ENCODE measurements around the gene PLEKHA7. TPM values are rescaled to one million over a fixed set of nuclear protein-coding genes. Genes with fewer than 3 reads are reported as not detected.

PLEKHA7 gene
- total and polyA plus RNA-seq, 2 of the 4 experiments (the other 2 are of a cell fraction) = 0.12 TPM; not detected in 1

DNA sequence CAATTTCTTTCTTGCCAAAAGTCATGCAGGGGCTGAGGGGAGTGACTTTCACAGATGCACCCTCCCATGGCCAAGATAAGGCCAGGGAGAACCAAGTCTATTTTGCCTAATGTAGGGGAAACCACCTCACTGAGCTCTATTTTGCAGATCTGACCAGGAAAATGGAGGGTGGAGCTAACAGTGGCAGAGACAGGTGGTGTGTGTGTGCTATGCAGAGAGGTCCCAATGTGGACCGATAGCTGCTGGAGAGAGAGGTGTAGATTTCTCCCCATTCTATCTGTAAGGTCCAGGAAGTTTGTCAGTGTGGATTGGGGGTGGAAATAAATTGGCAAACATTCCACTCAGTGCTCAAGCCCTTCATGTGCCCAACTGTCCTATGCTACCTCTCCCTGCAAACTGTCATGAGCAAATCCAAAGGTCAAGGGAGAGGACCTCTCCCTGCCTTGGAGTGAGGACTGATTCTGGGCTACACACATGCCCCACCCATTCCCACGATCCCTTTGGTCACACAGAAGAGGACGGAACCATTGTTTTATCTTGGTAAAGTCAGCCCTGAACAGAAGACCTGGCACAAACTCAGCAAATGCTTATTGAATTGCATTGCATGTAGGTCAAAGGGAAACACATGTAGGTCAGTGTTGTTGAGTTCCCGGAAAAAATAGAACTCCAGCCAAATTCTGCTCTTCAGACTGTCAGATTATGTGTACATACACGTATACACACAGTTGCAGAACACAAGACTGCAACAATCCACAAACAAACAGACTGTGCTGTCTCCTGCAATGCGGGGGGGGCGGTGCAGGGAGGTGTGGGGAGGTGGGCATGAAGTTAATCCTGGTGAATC is 209.9 kb downstream of the PLEKHA7 start (continued):
- TF ChIP-seq, protein P1, sequence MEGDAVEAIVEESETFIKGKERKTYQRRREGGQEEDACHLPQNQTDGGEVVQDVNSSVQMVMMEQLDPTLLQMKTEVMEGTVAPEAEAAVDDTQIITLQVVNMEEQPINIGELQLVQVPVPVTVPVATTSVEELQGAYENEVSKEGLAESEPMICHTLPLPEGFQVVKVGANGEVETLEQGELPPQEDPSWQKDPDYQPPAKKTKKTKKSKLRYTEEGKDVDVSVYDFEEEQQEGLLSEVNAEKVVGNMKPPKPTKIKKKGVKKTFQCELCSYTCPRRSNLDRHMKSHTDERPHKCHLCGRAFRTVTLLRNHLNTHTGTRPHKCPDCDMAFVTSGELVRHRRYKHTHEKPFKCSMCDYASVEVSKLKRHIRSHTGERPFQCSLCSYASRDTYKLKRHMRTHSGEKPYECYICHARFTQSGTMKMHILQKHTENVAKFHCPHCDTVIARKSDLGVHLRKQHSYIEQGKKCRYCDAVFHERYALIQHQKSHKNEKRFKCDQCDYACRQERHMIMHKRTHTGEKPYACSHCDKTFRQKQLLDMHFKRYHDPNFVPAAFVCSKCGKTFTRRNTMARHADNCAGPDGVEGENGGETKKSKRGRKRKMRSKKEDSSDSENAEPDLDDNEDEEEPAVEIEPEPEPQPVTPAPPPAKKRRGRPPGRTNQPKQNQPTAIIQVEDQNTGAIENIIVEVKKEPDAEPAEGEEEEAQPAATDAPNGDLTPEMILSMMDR (conservative IDR thresholded peaks at IDR 0.05; ENCODE audit: low read depth, low read length) = no peak

DNA sequence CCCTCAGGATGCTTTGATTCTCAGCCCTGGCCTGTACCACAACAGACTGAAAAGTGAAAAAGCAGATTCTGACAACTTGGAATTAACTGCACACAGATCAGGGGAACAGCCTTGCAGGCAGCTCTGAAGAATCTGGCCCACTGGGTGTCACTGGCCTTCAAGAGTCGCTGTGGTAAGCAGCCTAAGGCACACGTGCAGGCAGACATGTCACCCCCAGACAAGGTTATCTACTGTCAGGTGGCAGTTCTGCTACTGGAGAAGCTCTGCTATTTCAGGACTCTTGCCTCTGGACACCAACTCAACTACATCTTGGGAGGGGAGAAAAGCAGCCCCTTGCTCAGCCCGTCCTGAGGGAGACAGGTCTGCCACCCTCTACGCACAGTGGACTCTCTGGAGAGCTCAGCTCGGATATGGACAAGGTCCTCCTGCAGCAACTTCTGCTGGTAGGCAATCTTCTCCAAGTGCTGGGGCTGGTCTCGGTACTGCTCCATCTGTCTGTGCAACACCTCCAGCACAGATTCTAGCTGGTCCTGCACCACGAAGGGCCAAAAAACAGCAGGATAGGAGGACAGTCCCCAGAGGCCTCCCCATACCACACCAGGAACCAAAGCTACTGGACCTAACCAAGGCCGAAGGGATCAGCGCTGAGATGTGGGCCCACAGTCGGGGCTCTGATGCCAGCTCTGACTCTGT is 212.8 kb downstream of the PLEKHA7 start:
- no peak overlapping the region for H2BK120ac ChIP-seq (ENCODE audit: low read depth, low read length)
- dilution Hi-C loops (cut with HindIII; ENCODE audit: low sequenced_read_pairs, unreplicated experiment) (no loop called here), intact Hi-C loops (cut with micrococcal nuclease) (no loop called here), in situ Hi-C loops (cut with MboI; ENCODE audit: low sequenced_read_pairs) (no loop called here)
- no peak overlapping the region for H2AK5ac ChIP-seq (ENCODE audit: low read depth, low read length)
- H3K27me3 ChIP-seq (ENCODE audit: control insufficient read depth, insufficient read depth, low read length) = peaks cover 9% of the 10 kb centered on the region
- no peak overlapping the region for H3K4ac ChIP-seq (ENCODE audit: low read depth, low read length)
- H2AK9ac ChIP-seq (replicated peaks; ENCODE audit: low read depth, low read length, poor library complexity) = no peak overlapping the region
- no peaks in the 10 kb centered on the region; the same call in 1 of the 2 replicates for H3K9me1 ChIP-seq (ENCODE audit: insufficient read depth, low read length)
- H3K79me1 ChIP-seq (ENCODE audit: low read depth in 1 of 2, low read length in 2 of 2) = no peaks in the 10 kb centered on the region
- no CpG with 5 or more reads among the region's 10 CpGs for WGBS, 2 experiments (ENCODE audit: extremely low coverage in 2 of 2, insufficient read length in 1 of 2)
- ATAC-seq (ENCODE audit: low read depth) (no peak), DNase-seq (no peak)
- no peak overlapping the region for H2AFZ ChIP-seq (replicated peaks; ENCODE audit: low read length, poor library complexity)
- peaks cover 2% of the 10 kb centered on the region; the same call in 1 of the 2 replicates for H3K4me1 ChIP-seq (ENCODE audit: control insufficient read depth, insufficient read depth, low read length)
- H3K14ac ChIP-seq (replicated peaks; ENCODE audit: low read depth, low read length) = no peak overlapping the region
- BruUV-seq (replicated peaks) = no TSS peak
- H2BK5ac ChIP-seq (ENCODE audit: low read depth, low read length, poor library complexity, severe bottlenecking) = no peak overlapping the region
- H4K91ac ChIP-seq (ENCODE audit: insufficient read depth, low read depth, low read length) = no peak overlapping the region
- no peaks in the 10 kb centered on the region for H3K36me3 ChIP-seq (ENCODE audit: control insufficient read depth, insufficient read depth, low read length)
- no peak overlapping the region for H2BK20ac ChIP-seq (ENCODE audit: low read depth, low read length)
- no peaks in the 10 kb centered on the region for H4K20me1 ChIP-seq (ENCODE audit: insufficient read depth, low read length)
- no peak overlapping the region for H3K27ac ChIP-seq (ENCODE audit: insufficient read depth, low read length)
- no peak overlapping the region for H2BK15ac ChIP-seq (ENCODE audit: low read depth, low read length)
- no peaks in the 10 kb centered on the region for H3K9me3 ChIP-seq (ENCODE audit: control insufficient read depth, insufficient read depth, low read length)
- CTCF ChIA-PET = interaction anchor here (0.5 to 0.6 kb wide), 2 partner anchors 423 to 614 kb away, joined by 3 to 4 read pairs; no protein-coding TSS in a partner anchor
- no peak overlapping the region for H3K23ac ChIP-seq (ENCODE audit: low read depth, low read length)
- H4K5ac ChIP-seq (ENCODE audit: low read depth, low read length) = no peak overlapping the region
- H3K9ac ChIP-seq (ENCODE audit: low read depth, low read length) = no peak overlapping the region
- POLR2A ChIA-PET (ENCODE audit: unreplicated experiment) = no interaction called here
- no peak overlapping the region for H3K4me2 ChIP-seq (ENCODE audit: low read depth, low read length)
- no peak overlapping the region for H3K4me3 ChIP-seq (ENCODE audit: insufficient read depth, low read depth, low read length)
- H3K18ac ChIP-seq (ENCODE audit: low read depth, low read length) = no peak overlapping the region
- no peak overlapping the region for H4K8ac ChIP-seq (ENCODE audit: low read depth in 2 of 2, low read length in 2 of 2)
- H3K56ac ChIP-seq (ENCODE audit: extremely low read depth, insufficient read depth, low read length) = no peak overlapping the region
- TF ChIP-seq MAZ (IDR thresholded peaks at IDR 0.05; ENCODE audit: borderline replicate concordance, low read depth, low read length) = no peak
- TF ChIP-seq, protein P2, sequence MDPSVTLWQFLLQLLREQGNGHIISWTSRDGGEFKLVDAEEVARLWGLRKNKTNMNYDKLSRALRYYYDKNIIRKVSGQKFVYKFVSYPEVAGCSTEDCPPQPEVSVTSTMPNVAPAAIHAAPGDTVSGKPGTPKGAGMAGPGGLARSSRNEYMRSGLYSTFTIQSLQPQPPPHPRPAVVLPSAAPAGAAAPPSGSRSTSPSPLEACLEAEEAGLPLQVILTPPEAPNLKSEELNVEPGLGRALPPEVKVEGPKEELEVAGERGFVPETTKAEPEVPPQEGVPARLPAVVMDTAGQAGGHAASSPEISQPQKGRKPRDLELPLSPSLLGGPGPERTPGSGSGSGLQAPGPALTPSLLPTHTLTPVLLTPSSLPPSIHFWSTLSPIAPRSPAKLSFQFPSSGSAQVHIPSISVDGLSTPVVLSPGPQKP (IDR thresholded peaks at IDR 0.05; ENCODE audit: borderline replicate concordance, low read depth, low read length) = no peak
- TF ChIP-seq MAFK (IDR thresholded peaks at IDR 0.05; ENCODE audit: low read depth, low read length) = no peak
- TF ChIP-seq POLR2A (IDR thresholded peaks at IDR 0.05; ENCODE audit: low read depth, low read length) = no peak
- no peak for TF ChIP-seq BHLHE40 (IDR thresholded peaks at IDR 0.05; ENCODE audit: low read depth, low read length)
- no peak for TF ChIP-seq RAD21 (IDR thresholded peaks at IDR 0.05; ENCODE audit: low read length)
- no peak for TF ChIP-seq MXI1 (IDR thresholded peaks at IDR 0.05; ENCODE audit: borderline replicate concordance, low read depth, low read length)
- no peak for TF ChIP-seq RFX5 (IDR thresholded peaks at IDR 0.05; ENCODE audit: low read depth, low read length)
- TF ChIP-seq RCOR1 (IDR thresholded peaks at IDR 0.05; ENCODE audit: insufficient replicate concordance, low read length) = no peak
- no peak for TF ChIP-seq CEBPB (IDR thresholded peaks at IDR 0.05; ENCODE audit: low read depth, low read length)
- no peak for TF ChIP-seq FOS (IDR thresholded peaks at IDR 0.05; ENCODE audit: low read depth, low read length)
